PFSK-1 (cell line): ENCODE data around the gene CYSRT1.

Experiments used
- FOXP2 ChIP-seq: optimal IDR thresholded peaks from 2 replicates; pipeline ENCODE3; 2011; ENCODE audit warnings: borderline replicate concordance, control low read depth, inconsistent platforms; ENCODE audit not compliant: insufficient read depth; ENCODE audit errors: extremely low read length, extremely low read depth
- POLR2AphosphoS5 ChIP-seq: IDR thresholded peaks from 2 replicates; pipeline ENCODE4 v1.6.1; 2012; ENCODE audit warnings: low read depth, mild to moderate bottlenecking, control low read depth, low read length, moderate library complexity
- REST ChIP-seq, 2 experiments: IDR thresholded peaks; 2 replicates each; pipeline versions ENCODE4 v1.6.1 to v1.8.0; 2011 to 2012; ENCODE audit warnings: low read depth in 2 of 2, low read length in 2 of 2, control low read depth in 1 of 2, inconsistent platforms in 1 of 2, mild to moderate bottlenecking in 1 of 2, moderate library complexity in 1 of 2; ENCODE audit not compliant: insufficient read depth in 1 of 2
- SIN3A ChIP-seq: IDR thresholded peaks from 2 replicates; pipeline ENCODE4 v1.6.1; 2012; ENCODE audit warnings: mild to moderate bottlenecking, low read length, moderate library complexity, borderline replicate concordance; ENCODE audit not compliant: insufficient read depth
- TAF1 ChIP-seq: IDR thresholded peaks from 2 replicates; pipeline ENCODE4 v1.6.1; 2012; ENCODE audit warnings: low read length, control low read depth, borderline replicate concordance; ENCODE audit not compliant: insufficient read depth

The CYSRT1 gene

GRCh38 chr9:137236238-137236935, 11.4 kb downstream of the CYSRT1 start:
- TF ChIP-seq POLR2AphosphoS5 (no peak), TAF1 (no peak), FOXP2 (no peak), SIN3A (no peak), REST (IDR thresholded peaks at IDR 0.05; ENCODE audit: insufficient read depth in 1 of 2, low read depth in 2 of 2, low read length in 2 of 2) (no peak)

- TF ChIP-seq POLR2AphosphoS5 (no peak), SIN3A (no peak), FOXP2 (no peak), TAF1 (no peak), REST (IDR thresholded peaks at IDR 0.05; ENCODE audit: insufficient read depth in 1 of 2, low read depth in 2 of 2, low read length in 2 of 2) (no peak)
These were observed 12.0 kb downstream of the CYSRT1 start for GRCh38 chr9:137236936-137237421.

- TF ChIP-seq POLR2AphosphoS5 (no peak), FOXP2 (no peak), REST (IDR thresholded peaks at IDR 0.05; ENCODE audit: insufficient read depth in 1 of 2, low read depth in 2 of 2, low read length in 2 of 2) (no peak), TAF1 (no peak), SIN3A (no peak)
These were observed 13.1 kb downstream of the CYSRT1 start for GRCh38 chr9:137237759-137238726.

- TF ChIP-seq SIN3A (no peak), TAF1 (0 out of 2 replicates have a peak, but pooled peaks have one; percentile 31)
These were observed 15.4 kb downstream of the CYSRT1 start for GRCh38 chr9:137240318-137240840.

GRCh38 chr9:137240841-137241489, 16.0 kb downstream of the CYSRT1 start, which contains the start of gene TUBB4B:
TSS of gene TUBB4B (plus strand) at chr9:137241287. CDS start at chr9:137241361, 74 bp downstream.
- TF ChIP-seq SIN3A (no peak), POLR2AphosphoS5 (peak; percentile 98), TAF1 (peak; percentile 95), FOXP2 (no peak), REST (IDR thresholded peaks at IDR 0.05; ENCODE audit: insufficient read depth in 1 of 2, low read depth in 2 of 2, low read length in 2 of 2) (peak in 1 of 2 experiments; percentile 52; a peak in 1 of 4 replicates)
